ENCODE data around the gene FLAD1. TPM values are rescaled to one million over a fixed set of nuclear protein-coding genes. Genes with fewer than 3 reads are reported as not detected.

The FLAD1 gene
- total RNA-seq, 1 experiment from 2014 or later, result 97.0 TPM

DNA sequence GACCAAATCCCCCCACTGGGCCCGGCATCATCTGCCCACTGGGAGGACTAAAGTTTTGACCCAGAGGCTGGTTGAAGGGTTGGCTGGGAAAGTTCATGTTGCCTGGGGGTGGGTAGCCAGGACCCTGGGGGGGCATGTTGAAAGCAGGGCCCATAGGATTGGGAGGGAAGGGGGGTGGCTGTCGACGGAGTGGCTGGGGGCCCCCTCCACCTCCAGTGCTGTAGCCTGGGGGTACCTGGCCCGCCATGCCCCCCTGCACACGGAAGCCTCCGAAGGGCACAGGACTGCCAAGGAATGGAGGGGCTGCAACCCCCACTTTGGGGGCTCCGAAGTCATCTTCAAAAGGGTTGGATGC, 23.7 kb upstream of the FLAD1 start:
- H3K27me3 Mint-ChIP-seq (ENCODE audit: low read depth), result no peaks in the 10 kb centered on the region
- Histone ChIP-seq H2BK12ac (ENCODE audit: insufficient read length, low read depth, low read length) (no peak overlapping the region), H2AFZ (ENCODE audit: low read length) (no peak overlapping the region), H3K18ac (ENCODE audit: insufficient read length, low read depth, low read length) (no peak overlapping the region), H3K56ac (ENCODE audit: insufficient read length, low read depth, low read length) (no peak overlapping the region), H3K4ac (ENCODE audit: low read depth, low read length) (no peak overlapping the region), H3K9me3 (ENCODE audit: control insufficient read depth, low read depth, low read length) (no peaks in the 10 kb centered on the region), H3K4me1 (ENCODE audit: insufficient read depth, low read length) (peaks cover 6% of the 10 kb centered on the region; the same call in 1 of the 2 replicates), H2BK20ac (ENCODE audit: low read depth, low read length, poor library complexity, severe bottlenecking) (no peak overlapping the region), H3K79me1 (ENCODE audit: insufficient read depth, low read depth, low read length, poor library complexity, severe bottlenecking) (no peaks in the 10 kb centered on the region), H3K27ac (ENCODE audit: insufficient read length, low read depth, low read length) (no peak overlapping the region), H2BK5ac (ENCODE audit: insufficient read length, low read length) (no peak overlapping the region), H4K8ac (replicated peaks; ENCODE audit: insufficient read length, low read depth, low read length) (no peak overlapping the region), H3K9ac (ENCODE audit: extremely low read depth, insufficient read length, low read length) (no peak overlapping the region), H4K5ac (ENCODE audit: insufficient read length, low read depth, low read length) (no peak overlapping the region), H4K91ac (ENCODE audit: insufficient read length, low read depth, low read length) (no peak overlapping the region), H3K23ac (ENCODE audit: insufficient read length, low read depth, low read length) (no peak overlapping the region), H3K79me2 (ENCODE audit: insufficient read depth, low read length) (no peaks in the 10 kb centered on the region; the same call in 1 of the 2 replicates), H2BK120ac (ENCODE audit: low read depth, low read length, poor library complexity, severe bottlenecking) (no peak overlapping the region), H3K4me2 (ENCODE audit: insufficient read depth, insufficient read length, low read length) (no peak overlapping the region), H3T11ph (ENCODE audit: low read length) (no peak overlapping the region), H4K20me1 (ENCODE audit: control insufficient read depth, insufficient read depth, insufficient read length) (no peaks in the 10 kb centered on the region), H3K23me2 (ENCODE audit: insufficient read length, low read depth, low read length, poor library complexity, severe bottlenecking) (peaks cover 16% of the 10 kb centered on the region), H3K14ac (ENCODE audit: insufficient read depth, low read length) (no peak overlapping the region), H2AK5ac (ENCODE audit: insufficient read length, low read length) (no peak overlapping the region), H3K27me3 (ENCODE audit: insufficient read depth, low read length) (no peaks in the 10 kb centered on the region), H2BK15ac (ENCODE audit: low read depth, low read length) (no peak overlapping the region)
- peaks cover 16 to 48% (median 36%) of the 10 kb centered on the region in 3 experiments; a peak in 6 of 7 replicates for H3K36me3 Mint-ChIP-seq (ENCODE audit: insufficient read depth in 1 of 3, low read depth in 3 of 3)
- no peak for DNase-seq
- no peak overlapping the region for H3K27ac Mint-ChIP-seq
- TF ChIP-seq, protein P1, sequence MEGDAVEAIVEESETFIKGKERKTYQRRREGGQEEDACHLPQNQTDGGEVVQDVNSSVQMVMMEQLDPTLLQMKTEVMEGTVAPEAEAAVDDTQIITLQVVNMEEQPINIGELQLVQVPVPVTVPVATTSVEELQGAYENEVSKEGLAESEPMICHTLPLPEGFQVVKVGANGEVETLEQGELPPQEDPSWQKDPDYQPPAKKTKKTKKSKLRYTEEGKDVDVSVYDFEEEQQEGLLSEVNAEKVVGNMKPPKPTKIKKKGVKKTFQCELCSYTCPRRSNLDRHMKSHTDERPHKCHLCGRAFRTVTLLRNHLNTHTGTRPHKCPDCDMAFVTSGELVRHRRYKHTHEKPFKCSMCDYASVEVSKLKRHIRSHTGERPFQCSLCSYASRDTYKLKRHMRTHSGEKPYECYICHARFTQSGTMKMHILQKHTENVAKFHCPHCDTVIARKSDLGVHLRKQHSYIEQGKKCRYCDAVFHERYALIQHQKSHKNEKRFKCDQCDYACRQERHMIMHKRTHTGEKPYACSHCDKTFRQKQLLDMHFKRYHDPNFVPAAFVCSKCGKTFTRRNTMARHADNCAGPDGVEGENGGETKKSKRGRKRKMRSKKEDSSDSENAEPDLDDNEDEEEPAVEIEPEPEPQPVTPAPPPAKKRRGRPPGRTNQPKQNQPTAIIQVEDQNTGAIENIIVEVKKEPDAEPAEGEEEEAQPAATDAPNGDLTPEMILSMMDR (conservative IDR thresholded peaks at IDR 0.05), result no peak
- WGBS (ENCODE audit: extremely low coverage, insufficient read length, low lambda C conversion rate), result no CpG with 5 or more reads among the region's 7 CpGs
- peak overlapping the region; percentile 29 to 41; a peak in 2 of 5 replicates for H3K4me3 Mint-ChIP-seq
- peaks cover 59 to 66% of the 10 kb centered on the region in 2 experiments for H3K4me1 Mint-ChIP-seq
- no peaks in the 10 kb centered on the region for H3K9me3 Mint-ChIP-seq

All from H9 (cell line).